GM18526 (cell line): ENCODE measurements around the gene LYAR.

Experiments used
- POLR2A ChIP-seq: IDR thresholded peaks from 3 replicates; pipeline ENCODE4 v1.6.1; 2011; ENCODE audit not compliant: insufficient read length; ENCODE audit errors: extremely low read depth

Gene LYAR

DNA sequence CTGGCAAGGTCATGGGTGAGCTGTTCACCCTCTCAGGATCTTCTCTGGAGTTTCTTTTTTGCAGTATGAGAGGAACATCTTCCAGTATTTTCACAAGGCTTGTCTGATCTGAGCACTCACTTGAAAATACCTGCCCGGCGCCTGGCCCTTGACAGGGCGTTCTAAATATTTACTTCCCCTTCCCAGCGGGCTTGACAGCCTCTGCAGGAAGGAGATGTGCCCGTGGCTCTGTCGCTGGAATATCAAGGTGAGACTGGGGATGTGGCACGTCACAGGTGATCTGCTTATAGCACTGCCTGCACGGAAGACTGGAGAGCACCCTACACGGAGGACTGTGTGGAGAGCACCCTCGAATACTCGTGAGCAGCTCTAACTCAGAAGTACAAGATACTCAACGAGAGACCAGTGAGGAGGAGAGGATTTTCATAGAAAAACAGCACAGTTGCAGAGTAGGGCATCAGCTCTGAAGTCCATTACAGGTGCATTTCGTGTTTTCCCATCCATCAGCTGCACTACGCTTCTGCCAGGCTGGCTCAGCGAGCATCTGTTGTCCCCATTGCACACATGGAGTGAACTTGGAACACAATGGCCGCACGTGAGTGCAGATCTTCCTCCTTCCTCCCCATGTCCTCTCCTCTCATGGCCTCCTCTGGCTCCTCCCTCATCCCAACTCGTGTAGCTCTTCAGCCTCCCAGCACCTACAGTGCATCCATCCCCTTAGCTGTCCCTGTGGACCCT is 32.2 kb upstream of the LYAR start:
- no peak for TF ChIP-seq POLR2A

- TF ChIP-seq POLR2A, result no peak
Observed at GRCh38 chr4:4320951-4321714, 31.2 kb upstream of the LYAR start.

GRCh38 chr4:4320528-4320927 is 30.6 kb upstream of the LYAR start:
- no peak for TF ChIP-seq POLR2A

DNA sequence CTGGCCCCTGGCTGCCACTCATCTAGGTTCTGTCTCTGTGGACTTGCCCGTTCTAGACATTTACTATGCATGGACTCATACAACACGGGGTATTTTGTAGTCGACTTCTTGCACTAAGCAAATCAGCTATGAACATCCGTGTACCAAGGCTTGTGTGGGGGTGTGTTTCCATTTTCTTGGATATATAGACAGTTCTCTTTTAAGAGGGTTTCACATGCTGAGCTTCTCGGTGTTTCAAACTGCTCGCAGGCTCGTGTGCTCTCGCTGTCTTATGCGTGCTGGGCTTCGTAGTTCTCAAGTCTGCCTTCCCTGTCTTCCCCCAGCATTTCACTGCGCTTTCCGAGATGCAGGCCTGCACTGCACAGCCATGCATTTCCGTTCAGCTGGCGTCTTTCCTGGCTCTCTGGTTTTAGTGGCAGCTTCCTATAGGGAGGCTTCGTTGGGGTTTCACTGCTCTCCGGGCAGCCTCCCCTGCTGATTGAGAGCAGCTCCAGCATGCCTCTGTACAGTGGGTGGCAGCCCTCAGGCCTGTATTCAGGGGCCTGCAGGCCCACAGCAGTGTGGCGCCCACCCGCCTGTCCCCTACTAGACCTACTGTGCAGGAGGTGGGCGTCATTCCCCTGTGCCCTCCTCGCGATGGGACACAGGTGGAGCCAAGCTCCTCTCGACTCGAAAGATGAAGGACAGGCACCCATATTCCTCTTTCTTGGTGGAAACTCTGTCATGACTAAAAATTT is 27.7 kb upstream of the LYAR start:
- no peak for TF ChIP-seq POLR2A

DNA sequence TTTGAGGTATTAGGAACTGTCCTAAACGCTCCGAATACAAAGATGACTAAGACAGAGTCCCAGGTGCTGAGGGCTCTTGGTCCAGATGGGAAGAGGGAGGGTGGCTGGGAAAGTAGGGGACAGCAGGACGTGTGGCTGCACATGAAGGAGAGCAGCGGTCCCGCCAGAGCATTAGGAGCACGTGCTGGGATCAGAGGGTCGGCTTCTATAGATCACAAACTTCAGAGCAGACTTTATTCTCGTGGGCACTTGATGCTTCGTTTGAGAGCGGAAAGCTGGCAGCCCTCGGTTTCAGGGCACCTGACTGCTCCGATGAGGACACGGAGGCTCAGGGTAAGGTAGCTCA is 26.2 kb upstream of the LYAR start:
- no peak for TF ChIP-seq POLR2A

GRCh38 chr4:4315461-4316149 is 25.7 kb upstream of the LYAR start:
- no peak for TF ChIP-seq POLR2A

DNA sequence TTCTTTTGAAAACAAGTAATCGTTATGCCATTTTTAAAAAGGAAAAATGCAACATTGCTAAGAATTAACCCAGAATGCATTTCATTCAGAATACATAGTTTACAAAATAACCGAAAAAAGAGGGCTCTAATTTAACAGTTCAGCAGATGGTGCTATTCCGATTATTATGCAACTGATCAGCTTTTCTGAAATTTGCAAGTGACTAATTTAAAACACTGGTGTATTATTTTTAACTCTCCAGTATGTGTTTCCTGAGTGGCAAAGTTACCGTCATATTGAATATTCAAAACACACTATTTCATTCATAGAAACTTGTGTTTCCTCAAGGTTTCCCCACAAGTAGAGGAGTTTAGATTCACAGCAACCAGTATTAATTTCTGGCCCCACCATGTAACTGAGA is 21.2 kb upstream of the LYAR start:
- TF ChIP-seq POLR2A, result no peak

- TF ChIP-seq POLR2A, result no peak
Observed at GRCh38 chr4:4308800-4309441, 19.0 kb upstream of the LYAR start.

DNA sequence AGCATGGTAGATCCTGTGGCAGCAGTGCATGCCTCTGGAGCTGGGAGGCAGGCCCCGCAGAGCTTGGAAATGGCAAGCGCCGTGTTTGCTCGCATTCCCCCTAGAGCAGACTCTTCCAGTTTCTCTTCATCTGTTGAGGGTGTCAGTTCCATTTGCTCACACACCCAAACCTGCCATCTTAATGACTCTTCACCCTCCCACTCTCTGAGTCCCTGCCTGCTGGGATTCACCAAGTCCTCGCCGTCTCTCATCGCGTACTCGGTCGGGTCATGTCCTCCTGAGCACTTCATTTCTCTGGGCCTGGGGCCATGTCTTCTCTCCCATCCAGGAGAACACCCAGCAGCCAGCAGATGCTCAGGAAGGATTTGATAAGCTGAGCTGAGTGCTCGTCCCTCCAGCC is 17.0 kb upstream of the LYAR start:
- no peak for TF ChIP-seq POLR2A

GRCh38 chr4:4302416-4302815 is 12.5 kb upstream of the LYAR start:
- no peak for TF ChIP-seq POLR2A

GRCh38 chr4:4302001-4302400 is 12.0 kb upstream of the LYAR start:
- TF ChIP-seq POLR2A, result no peak

DNA sequence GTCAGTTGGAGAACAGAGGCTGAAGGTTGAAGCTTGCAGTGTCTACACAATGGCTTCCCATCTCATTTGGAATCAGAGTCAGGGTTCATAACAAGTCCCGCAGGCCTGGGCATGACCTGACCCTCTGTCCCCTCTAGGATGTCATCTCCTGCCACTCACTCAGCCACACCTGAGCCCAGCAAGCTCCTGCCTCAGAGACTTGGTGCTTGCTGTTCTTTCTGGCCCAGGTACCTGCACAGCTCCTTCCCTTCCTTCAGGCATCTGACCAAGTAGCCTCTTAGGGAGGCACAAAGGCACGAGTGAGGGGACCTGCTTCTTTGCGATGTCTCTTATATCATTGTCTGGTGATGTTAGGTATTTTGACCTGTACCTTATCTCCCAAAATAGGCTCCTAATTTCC is 9.1 kb upstream of the LYAR start:
- TF ChIP-seq POLR2A, result no peak

- no peak for TF ChIP-seq POLR2A
Observed at GRCh38 chr4:4296283-4296846, 6.4 kb upstream of the LYAR start.

- no peak for TF ChIP-seq POLR2A
Observed at GRCh38 chr4:4293279-4293678, 3.3 kb upstream of the LYAR start.

DNA sequence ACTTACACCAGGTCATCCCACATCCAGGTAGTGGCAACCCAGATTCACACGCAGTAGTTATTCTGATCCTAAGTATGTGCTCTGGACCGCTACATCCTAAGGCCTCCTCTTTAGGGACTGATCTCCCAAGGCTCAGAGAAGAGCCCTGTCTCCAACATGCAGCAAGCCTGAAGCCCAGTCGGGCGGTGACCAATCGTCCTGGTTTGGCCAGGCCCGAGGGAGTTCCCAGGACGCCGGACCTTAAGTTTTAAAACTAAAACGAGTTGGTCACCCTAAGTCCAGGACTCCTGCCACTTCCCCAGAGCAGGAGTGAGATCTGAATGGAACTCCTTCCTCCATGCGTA is 385 bp downstream of the LYAR start:
- TF ChIP-seq POLR2A, result no peak
